ENCODE measurements around the gene DGKI.

DNA sequence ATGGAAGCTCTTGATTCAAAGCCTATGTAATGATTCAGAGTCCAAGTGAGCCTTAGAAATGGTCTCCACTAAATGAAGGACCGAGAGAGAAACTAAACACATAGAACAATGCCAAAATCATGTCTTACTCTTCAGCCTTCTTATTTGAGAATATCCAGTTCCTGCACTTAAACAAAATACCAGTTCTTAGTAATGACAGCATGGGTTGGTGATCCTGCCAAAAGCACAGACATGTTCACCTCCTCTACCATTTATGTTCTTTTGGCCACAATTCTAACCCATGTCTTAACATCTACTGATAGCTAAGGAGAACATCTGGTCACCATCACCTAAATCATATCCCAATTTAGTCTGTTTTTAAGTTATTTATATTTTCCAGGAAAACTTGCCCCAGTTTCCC lies 263.6 kb downstream of the DGKI start:
- TF ChIP-seq, protein P1, sequence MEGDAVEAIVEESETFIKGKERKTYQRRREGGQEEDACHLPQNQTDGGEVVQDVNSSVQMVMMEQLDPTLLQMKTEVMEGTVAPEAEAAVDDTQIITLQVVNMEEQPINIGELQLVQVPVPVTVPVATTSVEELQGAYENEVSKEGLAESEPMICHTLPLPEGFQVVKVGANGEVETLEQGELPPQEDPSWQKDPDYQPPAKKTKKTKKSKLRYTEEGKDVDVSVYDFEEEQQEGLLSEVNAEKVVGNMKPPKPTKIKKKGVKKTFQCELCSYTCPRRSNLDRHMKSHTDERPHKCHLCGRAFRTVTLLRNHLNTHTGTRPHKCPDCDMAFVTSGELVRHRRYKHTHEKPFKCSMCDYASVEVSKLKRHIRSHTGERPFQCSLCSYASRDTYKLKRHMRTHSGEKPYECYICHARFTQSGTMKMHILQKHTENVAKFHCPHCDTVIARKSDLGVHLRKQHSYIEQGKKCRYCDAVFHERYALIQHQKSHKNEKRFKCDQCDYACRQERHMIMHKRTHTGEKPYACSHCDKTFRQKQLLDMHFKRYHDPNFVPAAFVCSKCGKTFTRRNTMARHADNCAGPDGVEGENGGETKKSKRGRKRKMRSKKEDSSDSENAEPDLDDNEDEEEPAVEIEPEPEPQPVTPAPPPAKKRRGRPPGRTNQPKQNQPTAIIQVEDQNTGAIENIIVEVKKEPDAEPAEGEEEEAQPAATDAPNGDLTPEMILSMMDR (IDR thresholded peaks at IDR 0.05): no peak
- TF ChIP-seq POLR2AphosphoS5 (IDR thresholded peaks at IDR 0.05): no peak
